IMR-90 (cell line): ENCODE measurements around the gene ARHGAP36. TPM values are rescaled to one million over a fixed set of nuclear protein-coding genes. Genes with fewer than 3 reads are reported as not detected.

ENCODE experiments used
- ATAC-seq: fragments of 200-7000 bp; cut with Tn5 transposase; 2 replicates; pipeline ENCODE4 v1.9.1; 2020; ENCODE audit warnings: low read depth, mild to moderate bottlenecking, moderate library complexity
- BruUV-seq: library from RNA; stranded (reverse); fragments of 400-500 nt; replicated peaks from 2 replicates; lab custom pipeline; 2021; lab: Mats Ljungman, UMichigan
- CTCF ChIA-PET: fragments of 300-600 bp; formaldehyde crosslinking; extraction: SDS; loops from one replicate; lab custom pipeline; 2021; ENCODE audit warnings: antibody characterized with exemption; lab: Yijun Ruan, JAX
- POLR2A ChIA-PET: fragments of 300-600 bp; sonication (Branson Sonifier 250); formaldehyde crosslinking; loops from one replicate; lab custom pipeline; 2022; ENCODE audit warnings: antibody characterized with exemption; ENCODE audit not compliant: unreplicated experiment; lab: Charles Lee
- DNase-seq: peaks from one replicate; pipeline ENCODE4 v3.0.0; 2013
- H2AFZ ChIP-seq: replicated peaks from 2 replicates; pipeline ENCODE3; 2013; ENCODE audit warnings: low read length, mild to moderate bottlenecking; ENCODE audit not compliant: poor library complexity
- H2AK5ac ChIP-seq: 2 replicates; pipeline ENCODE4 v1.6.1; 2013; ENCODE audit warnings: low read depth, low read length, inconsistent platforms
- H2AK9ac ChIP-seq: replicated peaks from 2 replicates; pipeline ENCODE3; 2013; ENCODE audit warnings: mild to moderate bottlenecking, low read depth, low read length, moderate library complexity; ENCODE audit not compliant: poor library complexity
- H2BK120ac ChIP-seq: 2 replicates; pipeline ENCODE4 v1.6.1; 2013; ENCODE audit warnings: low read depth, low read length, inconsistent platforms
- H2BK15ac ChIP-seq: 3 replicates; pipeline ENCODE4 v1.6.1; 2013; ENCODE audit warnings: low read depth, low read length, inconsistent platforms
- H2BK20ac ChIP-seq: 2 replicates; pipeline ENCODE4 v1.6.1; 2013; ENCODE audit warnings: low read depth, mild to moderate bottlenecking, inconsistent platforms, low read length, moderate library complexity
- H2BK5ac ChIP-seq: 2 replicates; pipeline ENCODE4 v1.6.1; 2013; ENCODE audit warnings: mild to moderate bottlenecking, low read depth, low read length, inconsistent platforms; ENCODE audit not compliant: poor library complexity, severe bottlenecking
- H3K14ac ChIP-seq: replicated peaks from 2 replicates; pipeline ENCODE4 v1.6.1; 2013; ENCODE audit warnings: low read depth, low read length, inconsistent platforms
- H3K18ac ChIP-seq: 2 replicates; pipeline ENCODE4 v1.6.1; 2013; ENCODE audit warnings: low read depth, low read length, control low read depth
- H3K23ac ChIP-seq: 2 replicates; pipeline ENCODE4 v1.6.1; 2013; ENCODE audit warnings: low read depth, low read length, inconsistent platforms
- H3K27ac ChIP-seq: 2 replicates; pipeline ENCODE4 v1.5.1; 2013; ENCODE audit warnings: mild to moderate bottlenecking, control low read depth, low read length; ENCODE audit not compliant: insufficient read depth
- H3K27me3 ChIP-seq: 2 replicates; pipeline ENCODE4 v1.6.1; 2013; ENCODE audit warnings: low read length; ENCODE audit not compliant: control insufficient read depth, insufficient read depth
- H3K36me3 ChIP-seq: 2 replicates; pipeline ENCODE4 v1.6.1; 2013; ENCODE audit warnings: low read length, mixed read lengths; ENCODE audit not compliant: control insufficient read depth, insufficient read depth
- H3K4ac ChIP-seq: 2 replicates; pipeline ENCODE4 v1.6.1; 2013; ENCODE audit warnings: low read depth, low read length, inconsistent platforms
- H3K4me1 ChIP-seq: 2 replicates; pipeline ENCODE4 v1.6.1; 2013; ENCODE audit warnings: low read length, mixed read lengths; ENCODE audit not compliant: control insufficient read depth, insufficient read depth
- H3K4me2 ChIP-seq: 2 replicates; pipeline ENCODE4 v1.6.1; 2013; ENCODE audit warnings: low read depth, mild to moderate bottlenecking, control low read depth, low read length, moderate library complexity
- H3K4me3 ChIP-seq: 2 replicates; pipeline ENCODE4 v1.5.1; 2013; ENCODE audit warnings: low read depth, mild to moderate bottlenecking, control low read depth, low read length, moderate library complexity; ENCODE audit not compliant: insufficient read depth
- H3K56ac ChIP-seq: 2 replicates; pipeline ENCODE4 v1.6.1; 2013; ENCODE audit warnings: low read length, inconsistent platforms; ENCODE audit not compliant: insufficient read depth; ENCODE audit errors: extremely low read depth
- H3K79me1 ChIP-seq, 2 experiments: 2 replicates each; pipeline ENCODE4 v1.6.1; 2013; ENCODE audit warnings: low read length in 2 of 2, inconsistent platforms in 1 of 2, low read depth in 1 of 2
- H3K9ac ChIP-seq: 2 replicates; pipeline ENCODE4 v1.6.1; 2013; ENCODE audit warnings: low read depth, low read length, control low read depth
- H3K9me1 ChIP-seq: 2 replicates; pipeline ENCODE4 v1.6.1; 2013; ENCODE audit warnings: low read length, inconsistent platforms; ENCODE audit not compliant: insufficient read depth
- H3K9me3 ChIP-seq: 2 replicates; pipeline ENCODE4 v1.6.1; 2013; ENCODE audit warnings: low read length; ENCODE audit not compliant: control insufficient read depth, insufficient read depth
- H4K20me1 ChIP-seq: 2 replicates; pipeline ENCODE4 v1.6.1; 2013; ENCODE audit warnings: low read length, inconsistent platforms; ENCODE audit not compliant: insufficient read depth
- H4K5ac ChIP-seq: 2 replicates; pipeline ENCODE4 v1.6.1; 2013; ENCODE audit warnings: mild to moderate bottlenecking, low read depth, low read length, control low read depth
- H4K8ac ChIP-seq, 2 experiments: 2 replicates each; pipeline ENCODE4 v1.6.1; 2013; ENCODE audit warnings: low read depth in 2 of 2, low read length in 2 of 2, control low read depth in 1 of 2, inconsistent platforms in 1 of 2
- H4K91ac ChIP-seq: 2 replicates; pipeline ENCODE4 v1.6.1; 2013; ENCODE audit warnings: low read depth, low read length, inconsistent platforms; ENCODE audit not compliant: insufficient read depth
- BHLHE40 ChIP-seq: fragments of 150-350 bp; IDR thresholded peaks from 2 replicates; pipeline ENCODE4 v1.6.1; 2016; ENCODE audit warnings: mild to moderate bottlenecking, low read depth, low read length
- CEBPB ChIP-seq: IDR thresholded peaks from 2 replicates; pipeline ENCODE4 v1.6.1; 2012; ENCODE audit warnings: low read depth, low read length, improper control_type of control experiment
- CHD1 ChIP-seq: IDR thresholded peaks from 2 replicates; pipeline ENCODE4 v1.6.1; 2012; ENCODE audit warnings: low read depth, low read length, improper control_type of control experiment
- FOS ChIP-seq: fragments of 150-350 bp; IDR thresholded peaks from 2 replicates; pipeline ENCODE4 v1.6.1; 2016; ENCODE audit warnings: low read depth, low read length
- MAFK ChIP-seq: IDR thresholded peaks from 2 replicates; pipeline ENCODE4 v1.6.1; 2012; ENCODE audit warnings: low read depth, low read length, improper control_type of control experiment
- MAZ ChIP-seq: IDR thresholded peaks from 2 replicates; pipeline ENCODE4 v1.6.1; 2012; ENCODE audit warnings: low read depth, mild to moderate bottlenecking, low read length, improper control_type of control experiment, moderate library complexity, borderline replicate concordance
- MXI1 ChIP-seq: IDR thresholded peaks from 2 replicates; pipeline ENCODE4 v1.6.1; 2012; ENCODE audit warnings: low read depth, mild to moderate bottlenecking, low read length, moderate library complexity, borderline replicate concordance
- NFE2L2 ChIP-seq: fragments of 150-350 bp; IDR thresholded peaks from 2 replicates; pipeline ENCODE4 v1.6.1; 2016; ENCODE audit warnings: low read depth, mild to moderate bottlenecking, low read length
- POLR2A ChIP-seq: IDR thresholded peaks from 2 replicates; pipeline ENCODE4 v1.6.1; 2012; ENCODE audit warnings: mild to moderate bottlenecking, low read depth, low read length
- RAD21 ChIP-seq: IDR thresholded peaks from 2 replicates; pipeline ENCODE4 v1.6.1; 2012; ENCODE audit warnings: low read length, improper control_type of control experiment
- RCOR1 ChIP-seq: IDR thresholded peaks from 2 replicates; pipeline ENCODE4 v1.6.1; 2012; ENCODE audit warnings: mild to moderate bottlenecking, low read length, improper control_type of control experiment; ENCODE audit not compliant: insufficient replicate concordance
- RFX5 ChIP-seq: IDR thresholded peaks from 2 replicates; pipeline ENCODE4 v1.8.0; 2012; ENCODE audit warnings: low read depth, mild to moderate bottlenecking, low read length, moderate library complexity
- SMC3 ChIP-seq: fragments of 150-350 bp; IDR thresholded peaks from 2 replicates; pipeline ENCODE4 v1.6.1; 2016; ENCODE audit warnings: low read depth, mild to moderate bottlenecking, antibody characterized with exemption, low read length, moderate library complexity
- USF2 ChIP-seq: fragments of 150-350 bp; IDR thresholded peaks from 2 replicates; pipeline ENCODE4 v1.6.1; 2017; ENCODE audit warnings: mild to moderate bottlenecking, antibody characterized with exemption, low read length, low read depth
- WGBS, 2 experiments: methylation state at CpG; one replicate each; pipeline versions ENCODE4 v1.1.5 to v1.1.7; 2013; ENCODE audit warnings: missing lambda C conversion rate in 2 of 2; ENCODE audit not compliant: insufficient read length in 1 of 2; ENCODE audit errors: extremely low coverage in 2 of 2; 5-methylcytosine and 5-hydroxymethylcytosine counted together
- dilution Hi-C: fragments of 300-500 bp; cut with HindIII; formaldehyde crosslinking; loops from one replicate; pipeline ENCODE4 v1.14.3; 2018; ENCODE audit warnings: low sequenced_read_pairs; ENCODE audit not compliant: unreplicated experiment
- in situ Hi-C: fragments of 300-500 bp; cut with MboI; formaldehyde crosslinking; loops from 3 replicates; pipeline ENCODE4 v1.14.3; 2019; ENCODE audit warnings: low sequenced_read_pairs, inconsistent platforms, mixed read lengths
- intact Hi-C: fragments of 100-400 bp; cut with micrococcal nuclease; formaldehyde crosslinking; loops from 2 replicates; pipeline ENCODE4 v1.10.0; 2022
- polyA plus RNA-seq, 3 experiments: library from polyadenylated mRNA; depleted of rRNA; stranded (reverse); fragments of >200 nt; gene quantifications; 2 replicates each; pipeline ENCODE4 v1.2.3, GENCODE V29; 2012; ENCODE audit warnings: low replicate concordance in 1 of 3
- total RNA-seq: library from RNA; depleted of rRNA; stranded (reverse); fragments of >200 nt; gene quantifications from 2 replicates; pipeline ENCODE4 v1.2.3, GENCODE V29; 2012
- TF ChIP-seq, protein P1 (sequence below): conservative IDR thresholded peaks from 2 replicates; pipeline ENCODE4 v1.5.1; 2012; ENCODE audit warnings: mild to moderate bottlenecking, low read depth, low read length, improper control_type of control experiment
- TF ChIP-seq, protein P2 (sequence below): fragments of 150-350 bp; IDR thresholded peaks from 2 replicates; pipeline ENCODE4 v1.6.1; 2016; ENCODE audit warnings: low read depth, mild to moderate bottlenecking, low read length, moderate library complexity, borderline replicate concordance

The ARHGAP36 gene
- total and polyA plus RNA-seq, 2 of the 4 experiments (the other 2 are of a cell fraction), result not detected

DNA sequence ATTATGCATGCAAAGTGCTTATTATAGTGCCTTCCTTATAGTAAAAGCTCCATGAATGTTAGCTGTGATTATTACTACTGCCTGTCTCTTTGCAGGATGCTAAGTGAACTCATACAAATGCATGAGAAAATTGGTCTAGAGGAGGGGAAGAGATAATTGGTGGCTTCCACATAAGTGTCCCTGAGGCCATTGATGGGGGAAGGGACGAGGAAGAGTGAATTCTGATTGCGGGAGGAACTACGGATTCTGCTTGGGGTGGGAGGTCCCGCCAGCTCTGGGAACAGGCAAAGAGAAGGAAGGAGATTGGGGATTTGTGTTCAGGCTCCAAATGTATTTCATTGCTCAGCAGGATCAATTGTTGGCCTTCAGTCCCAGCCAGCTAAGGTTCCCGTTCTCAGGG lies 11.6 kb upstream of the ARHGAP36 start:
- no peak overlapping the region for H3K27ac ChIP-seq
- no peak overlapping the region for H3K4ac ChIP-seq
- no peak overlapping the region for H2BK15ac ChIP-seq
- no peak overlapping the region for H3K9ac ChIP-seq
- POLR2A ChIA-PET, result no interaction called here
- no peaks in the 10 kb centered on the region for H4K20me1 ChIP-seq
- H3K9me1 ChIP-seq, result no peaks in the 10 kb centered on the region
- no peaks in the 10 kb centered on the region for H3K4me1 ChIP-seq
- no peak overlapping the region for H2AK9ac ChIP-seq
- no peak overlapping the region for H3K56ac ChIP-seq
- in situ Hi-C loops (no loop called here), dilution Hi-C loops (no loop called here), intact Hi-C loops (no loop called here)
- DNase-seq (no peak), ATAC-seq (no peak)
- CTCF ChIA-PET, result no interaction called here
- H3K4me3 ChIP-seq, result no peak overlapping the region
- WGBS, 2 experiments, result 42% methylated on average over 2 of the region's 5 CpGs; no CpG with 5 or more reads in 1 of the 2 experiments
- H3K14ac ChIP-seq, result no peak overlapping the region
- H3K36me3 ChIP-seq, result no peaks in the 10 kb centered on the region
- no peak overlapping the region for H4K8ac ChIP-seq
- TF ChIP-seq NFE2L2 (no peak), FOS (no peak), POLR2A (no peak), MAFK (no peak), CEBPB (no peak), USF2 (no peak), RFX5 (no peak), CHD1 (no peak), BHLHE40 (no peak), SMC3 (no peak), MAZ (no peak), RCOR1 (no peak), MXI1 (no peak), RAD21 (no peak)
- TF ChIP-seq, protein P1, sequence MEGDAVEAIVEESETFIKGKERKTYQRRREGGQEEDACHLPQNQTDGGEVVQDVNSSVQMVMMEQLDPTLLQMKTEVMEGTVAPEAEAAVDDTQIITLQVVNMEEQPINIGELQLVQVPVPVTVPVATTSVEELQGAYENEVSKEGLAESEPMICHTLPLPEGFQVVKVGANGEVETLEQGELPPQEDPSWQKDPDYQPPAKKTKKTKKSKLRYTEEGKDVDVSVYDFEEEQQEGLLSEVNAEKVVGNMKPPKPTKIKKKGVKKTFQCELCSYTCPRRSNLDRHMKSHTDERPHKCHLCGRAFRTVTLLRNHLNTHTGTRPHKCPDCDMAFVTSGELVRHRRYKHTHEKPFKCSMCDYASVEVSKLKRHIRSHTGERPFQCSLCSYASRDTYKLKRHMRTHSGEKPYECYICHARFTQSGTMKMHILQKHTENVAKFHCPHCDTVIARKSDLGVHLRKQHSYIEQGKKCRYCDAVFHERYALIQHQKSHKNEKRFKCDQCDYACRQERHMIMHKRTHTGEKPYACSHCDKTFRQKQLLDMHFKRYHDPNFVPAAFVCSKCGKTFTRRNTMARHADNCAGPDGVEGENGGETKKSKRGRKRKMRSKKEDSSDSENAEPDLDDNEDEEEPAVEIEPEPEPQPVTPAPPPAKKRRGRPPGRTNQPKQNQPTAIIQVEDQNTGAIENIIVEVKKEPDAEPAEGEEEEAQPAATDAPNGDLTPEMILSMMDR, result no peak
- TF ChIP-seq, protein P2, sequence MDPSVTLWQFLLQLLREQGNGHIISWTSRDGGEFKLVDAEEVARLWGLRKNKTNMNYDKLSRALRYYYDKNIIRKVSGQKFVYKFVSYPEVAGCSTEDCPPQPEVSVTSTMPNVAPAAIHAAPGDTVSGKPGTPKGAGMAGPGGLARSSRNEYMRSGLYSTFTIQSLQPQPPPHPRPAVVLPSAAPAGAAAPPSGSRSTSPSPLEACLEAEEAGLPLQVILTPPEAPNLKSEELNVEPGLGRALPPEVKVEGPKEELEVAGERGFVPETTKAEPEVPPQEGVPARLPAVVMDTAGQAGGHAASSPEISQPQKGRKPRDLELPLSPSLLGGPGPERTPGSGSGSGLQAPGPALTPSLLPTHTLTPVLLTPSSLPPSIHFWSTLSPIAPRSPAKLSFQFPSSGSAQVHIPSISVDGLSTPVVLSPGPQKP, result no peak
- H4K91ac ChIP-seq, result no peak overlapping the region
- no peak overlapping the region for H3K18ac ChIP-seq
- no peaks in the 10 kb centered on the region for H3K79me1 ChIP-seq
- H2AFZ ChIP-seq, result no peak overlapping the region
- H2BK5ac ChIP-seq, result no peak overlapping the region
- no peak overlapping the region for H2BK120ac ChIP-seq
- peaks cover 10% of the 10 kb centered on the region for H3K27me3 ChIP-seq
- no peak overlapping the region for H2AK5ac ChIP-seq
- no peaks in the 10 kb centered on the region for H3K9me3 ChIP-seq
- no peak overlapping the region for H3K4me2 ChIP-seq
- no TSS peak for BruUV-seq
- H2BK20ac ChIP-seq, result no peak overlapping the region
- H4K5ac ChIP-seq, result no peak overlapping the region
- no peak overlapping the region for H3K23ac ChIP-seq
